ENCODE measurements around the gene SEPSECS.

The SEPSECS gene

DNA sequence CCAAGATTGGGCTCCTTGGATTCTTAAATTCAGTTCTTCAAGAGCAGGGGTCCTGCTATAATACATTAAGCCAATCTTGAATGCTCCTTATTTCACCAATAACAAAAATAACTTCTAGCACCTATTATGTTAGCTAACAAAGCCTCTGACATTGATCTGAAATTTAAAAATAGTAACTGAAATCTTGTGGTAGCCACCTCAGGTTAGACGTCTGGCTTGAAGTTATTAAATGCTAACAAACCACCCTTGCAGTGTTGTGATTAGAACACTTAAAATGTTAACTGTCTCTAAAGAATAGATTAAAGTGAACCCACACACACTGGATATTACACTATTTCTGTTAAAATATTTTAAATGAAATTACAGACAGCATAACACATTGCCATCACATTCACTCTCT, 79.7 kb downstream of the SEPSECS start:
- Histone ChIP-seq H3K9me3 (ENCODE audit: control insufficient read depth, low read length) (peaks cover 9% of the 10 kb centered on the region), H3K4me3 (ENCODE audit: extremely low read depth, insufficient read depth, low read length, poor library complexity, severe bottlenecking) (no peak overlapping the region), H3K36me3 (ENCODE audit: control insufficient read depth, insufficient read depth, low read length) (no peaks in the 10 kb centered on the region), H3K4me1 (ENCODE audit: control insufficient read depth, insufficient read depth, low read length, poor library complexity, severe bottlenecking) (peaks cover 12% of the 10 kb centered on the region), H3K27ac (ENCODE audit: low read depth, low read length, severe bottlenecking) (no peak overlapping the region)
- WGBS, 2 experiments (ENCODE audit: insufficient coverage in 2 of 2): no CpG with 5 or more reads among the region's 1 CpG

DNA sequence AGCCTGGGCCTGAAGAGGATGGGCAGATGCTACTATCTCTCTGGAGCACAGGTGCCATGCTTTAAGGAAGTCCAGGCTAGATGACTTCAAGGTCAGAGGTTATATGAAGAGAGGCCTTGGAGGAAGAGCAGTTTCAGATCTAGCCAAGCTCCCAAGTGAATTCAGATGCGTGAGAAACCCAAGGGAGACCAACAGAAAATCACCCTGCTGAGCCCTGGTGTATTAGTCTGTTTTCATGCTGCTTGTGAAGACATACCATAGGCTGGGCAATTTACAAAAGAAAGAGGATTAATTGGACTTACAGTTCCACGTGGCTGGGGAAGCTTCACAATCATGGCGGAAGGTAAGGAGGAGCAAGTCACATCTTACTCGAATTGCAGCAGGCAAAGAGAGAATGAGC, 81.7 kb downstream of the SEPSECS start:
- Histone ChIP-seq H3K27ac (ENCODE audit: low read depth, low read length, severe bottlenecking) (peak overlapping the region; percentile 47), H3K9me3 (ENCODE audit: control insufficient read depth, low read length) (peaks cover 13% of the 10 kb centered on the region), H3K4me3 (ENCODE audit: extremely low read depth, insufficient read depth, low read length, poor library complexity, severe bottlenecking) (no peak overlapping the region), H3K4me1 (ENCODE audit: control insufficient read depth, insufficient read depth, low read length, poor library complexity, severe bottlenecking) (peaks cover 12% of the 10 kb centered on the region), H3K36me3 (ENCODE audit: control insufficient read depth, insufficient read depth, low read length) (no peaks in the 10 kb centered on the region)
- 76 to 81% methylated on average over 4 of the region's 4 CpGs for WGBS, 2 experiments (ENCODE audit: insufficient coverage in 2 of 2)

DNA sequence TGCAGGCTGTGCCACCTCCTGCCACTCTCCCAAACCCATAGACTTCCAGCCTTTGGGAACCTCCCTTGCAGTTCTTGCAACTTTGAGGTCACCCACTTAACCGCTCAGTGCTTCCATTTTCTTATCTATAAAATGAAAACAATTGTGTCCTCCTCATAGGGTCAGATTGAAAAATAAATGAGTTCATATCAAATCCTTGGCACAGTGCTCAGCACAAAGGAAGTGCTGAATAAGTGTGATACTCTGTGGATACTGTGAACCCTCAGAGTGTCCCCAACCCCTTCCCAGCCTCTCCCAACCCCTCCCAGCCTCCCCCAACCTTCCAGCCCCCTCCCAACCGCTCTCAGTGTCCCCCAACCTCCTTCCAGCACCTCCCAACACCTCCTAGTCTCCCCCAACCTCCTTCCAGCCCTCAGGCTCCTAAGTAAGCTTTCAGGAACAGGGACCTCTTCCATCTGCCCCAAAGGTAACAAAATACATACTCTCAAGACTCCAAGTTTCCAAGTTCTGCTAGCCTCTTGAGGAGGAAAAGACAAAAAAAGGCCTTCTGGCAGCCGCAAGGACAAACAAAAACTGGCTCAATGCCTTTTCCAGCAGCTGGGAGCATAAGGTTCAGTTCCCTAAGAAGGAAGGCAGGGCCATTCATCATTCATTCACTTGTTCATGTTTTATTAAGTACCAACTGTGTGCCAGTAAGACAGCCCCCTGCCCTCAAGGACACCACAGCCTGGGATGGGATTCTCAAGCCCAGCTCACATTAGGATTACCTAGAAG, 83.4 kb downstream of the SEPSECS start:
- WGBS, 2 experiments (ENCODE audit: insufficient coverage in 2 of 2): 91 to 93% methylated on average over 1 to 2 of the region's 3 CpGs
- peaks cover 6% of the 10 kb centered on the region for H3K4me1 ChIP-seq (ENCODE audit: control insufficient read depth, insufficient read depth, low read length, poor library complexity, severe bottlenecking)

DNA sequence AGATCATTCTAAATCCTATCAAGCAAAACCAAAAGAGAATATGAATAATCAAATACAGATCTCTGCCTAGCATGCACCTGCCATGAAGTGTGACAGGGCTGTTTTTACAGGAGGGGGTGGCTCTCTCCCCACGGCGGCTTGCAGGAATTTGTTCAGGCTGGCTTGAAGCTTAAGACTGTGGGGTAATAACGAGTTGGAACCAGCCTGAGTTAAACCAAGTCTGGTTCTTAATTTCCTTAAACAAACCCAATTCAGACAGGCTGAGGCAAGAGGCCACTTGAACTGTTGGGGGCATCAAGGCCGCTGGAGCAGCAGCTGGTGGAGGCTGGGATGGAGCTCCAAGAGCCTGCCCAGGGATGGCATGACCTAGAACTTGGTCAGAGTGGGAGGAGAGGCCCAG, 84.4 kb downstream of the SEPSECS start:
- H3K4me1 ChIP-seq (ENCODE audit: control insufficient read depth, insufficient read depth, low read length, poor library complexity, severe bottlenecking): no peaks in the 10 kb centered on the region
- WGBS, 2 experiments (ENCODE audit: insufficient coverage in 2 of 2): 100% methylated on average over 2 of the region's 4 CpGs; no CpG with 5 or more reads in 1 of the 2 experiments
- H3K36me3 ChIP-seq (ENCODE audit: control insufficient read depth, insufficient read depth, low read length): no peaks in the 10 kb centered on the region
- H3K9me3 ChIP-seq (ENCODE audit: control insufficient read depth, low read length): peaks cover 18% of the 10 kb centered on the region
- no peak overlapping the region for H3K27ac ChIP-seq (ENCODE audit: low read depth, low read length, severe bottlenecking)
- no peak overlapping the region for H3K4me3 ChIP-seq (ENCODE audit: extremely low read depth, insufficient read depth, low read length, poor library complexity, severe bottlenecking)

More for the DNA sequence above, 83.4 kb downstream of the SEPSECS start:
- H3K36me3 ChIP-seq (ENCODE audit: control insufficient read depth, insufficient read depth, low read length): no peaks in the 10 kb centered on the region
- peaks cover 18% of the 10 kb centered on the region for H3K9me3 ChIP-seq (ENCODE audit: control insufficient read depth, low read length)
- H3K4me3 ChIP-seq (ENCODE audit: extremely low read depth, insufficient read depth, low read length, poor library complexity, severe bottlenecking): no peak overlapping the region
- no peak overlapping the region for H3K27ac ChIP-seq (ENCODE audit: low read depth, low read length, severe bottlenecking)

DNA sequence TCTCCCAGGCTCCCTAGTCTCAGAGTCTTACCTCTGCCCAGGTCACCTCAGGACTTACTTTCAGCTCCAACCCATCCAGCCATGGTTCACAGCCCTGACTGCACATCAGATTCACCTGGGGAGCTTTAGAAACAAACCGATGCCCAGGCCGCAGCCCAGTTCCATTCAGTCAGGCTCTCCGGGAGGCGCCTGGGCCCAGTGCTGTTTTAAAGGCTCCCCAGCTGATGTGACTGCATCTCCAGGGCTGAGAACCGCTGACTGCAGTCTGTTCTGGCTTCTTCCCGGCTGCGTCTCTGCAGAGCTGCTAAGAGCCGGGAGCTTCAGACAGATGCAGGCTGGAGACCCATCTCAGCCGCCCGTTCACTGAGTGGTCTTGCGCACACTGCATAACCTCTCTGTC, 85.1 kb downstream of the SEPSECS start:
- 76 to 82% methylated on average over 11 of the region's 11 CpGs for WGBS, 2 experiments (ENCODE audit: insufficient coverage in 2 of 2)
- no peak overlapping the region for H3K4me3 ChIP-seq (ENCODE audit: extremely low read depth, insufficient read depth, low read length, poor library complexity, severe bottlenecking)
- no peaks in the 10 kb centered on the region for H3K36me3 ChIP-seq (ENCODE audit: control insufficient read depth, insufficient read depth, low read length)
- peaks cover 18% of the 10 kb centered on the region for H3K9me3 ChIP-seq (ENCODE audit: control insufficient read depth, low read length)
- H3K27ac ChIP-seq (ENCODE audit: low read depth, low read length, severe bottlenecking): no peak overlapping the region
- H3K4me1 ChIP-seq (ENCODE audit: control insufficient read depth, insufficient read depth, low read length, poor library complexity, severe bottlenecking): no peaks in the 10 kb centered on the region

DNA sequence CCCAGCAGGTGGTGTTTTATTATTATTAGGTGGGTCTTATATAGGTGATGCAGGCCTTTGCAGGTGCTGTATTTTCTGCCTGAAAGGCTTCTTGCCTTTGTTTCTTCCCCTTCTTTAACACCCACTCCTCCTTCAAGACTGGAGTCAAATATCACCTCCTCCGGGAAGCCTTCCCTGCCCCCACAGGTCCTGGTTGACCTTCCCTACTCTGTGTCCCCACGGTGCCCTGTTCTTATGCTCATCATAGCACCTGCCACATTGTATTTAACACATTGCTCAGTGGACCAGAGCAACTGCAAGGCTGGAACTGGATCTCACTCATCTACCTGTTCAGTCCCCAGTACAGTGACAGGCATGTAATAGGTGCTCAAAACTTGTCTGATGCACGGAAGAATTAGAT, 89.7 kb downstream of the SEPSECS start:
- 14 to 81% methylated on average over 1 to 3 of the region's 3 CpGs for WGBS, 2 experiments (ENCODE audit: insufficient coverage in 2 of 2)
- Histone ChIP-seq H3K27ac (ENCODE audit: low read depth, low read length, severe bottlenecking) (no peak overlapping the region), H3K36me3 (ENCODE audit: control insufficient read depth, insufficient read depth, low read length) (no peaks in the 10 kb centered on the region), H3K4me1 (ENCODE audit: control insufficient read depth, insufficient read depth, low read length, poor library complexity, severe bottlenecking) (peaks cover 4% of the 10 kb centered on the region), H3K9me3 (ENCODE audit: control insufficient read depth, low read length) (peaks cover 9% of the 10 kb centered on the region), H3K4me3 (ENCODE audit: extremely low read depth, insufficient read depth, low read length, poor library complexity, severe bottlenecking) (no peak overlapping the region)

All from mesodermal cell (in vitro differentiated cells).